Esophagus muscularis mucosa (tissue), 4 donors: Measurements from ENCODE around the gene NDUFS3.

Experiments used
- CTCF ChIP-seq, 3 experiments: fragments of 200-600 bp in 2 of 3; fragments of 450-650 bp in 1 of 3; sonication (generic) in 2 of 3; IDR thresholded peaks; one replicate each; pipeline ENCODE4 v1.5.1; 2017 to 2019; ENCODE audit warnings: antibody characterized with exemption in 3 of 3, mild to moderate bottlenecking in 2 of 3, moderate library complexity in 1 of 3
- EP300 ChIP-seq: sonication (generic); formaldehyde crosslinking; IDR thresholded peaks from one replicate; pipeline ENCODE4 v1.6.1; 2017; ENCODE audit warnings: antibody characterized with exemption
- POLR2A ChIP-seq: fragments of 450-650 bp; IDR thresholded peaks from one replicate; pipeline ENCODE4 v1.6.1; 2017; ENCODE audit warnings: antibody characterized with exemption, moderate library complexity, mild to moderate bottlenecking, low read depth
- POLR2AphosphoS5 ChIP-seq, 2 donors: sonication (generic); formaldehyde crosslinking; IDR thresholded peaks; one replicate each; pipeline ENCODE4 v1.6.1; 2017; ENCODE audit warnings: antibody characterized with exemption in 2 of 2

GRCh38 chr11:47615249-47615648, 36.4 kb downstream of the NDUFS3 start:
- TF ChIP-seq EP300 (no peak), POLR2A (no peak), CTCF (IDR thresholded peaks at IDR 0.05) (no peak), POLR2AphosphoS5 (IDR thresholded peaks at IDR 0.05) (no peak)
